ENCODE results near the gene NAALADL2. TPM values are rescaled to one million over a fixed set of nuclear protein-coding genes. Genes with fewer than 3 reads are reported as not detected.

NAALADL2 gene
- total and polyA plus RNA-seq, 2 donors (not counting 3 experiments of a cell fraction or from before 2014, with no cell fraction given), result 1.1 to 4.0 TPM

- dilution Hi-C loops (cut with MboI; ENCODE audit: extremely low pct_ligation_motif_present, low sequenced_read_pairs), result no loop called here
- no peak overlapping the region for H2AFZ ChIP-seq (ENCODE audit: low read depth, low read length)
- H3K9me1 ChIP-seq (replicated peaks; ENCODE audit: control insufficient read depth, extremely low read depth, insufficient read depth, low read length), result no peaks in the 10 kb centered on the region
- BruUV-seq (replicated peaks), result no TSS peak
- no peaks in the 10 kb centered on the region for H3K79me2 ChIP-seq (ENCODE audit: control insufficient read depth, insufficient read depth, low read length)
- H3K27me3 ChIP-seq (ENCODE audit: control insufficient read depth in 2 of 2, insufficient read depth in 2 of 2, low read length in 2 of 2), result no peaks in the 10 kb centered on the region
- H3K9ac ChIP-seq (replicated peaks; ENCODE audit: extremely low read depth, insufficient read depth, low read length), result no peak overlapping the region
- FAIRE-seq (no peak), DNase-seq (ENCODE audit: low read depth, low spot score) (no peak)
- H4K20me1 ChIP-seq (replicated peaks; ENCODE audit: control insufficient read depth, extremely low read depth, insufficient read depth, low read length), result no peaks in the 10 kb centered on the region
- H3K4me3 ChIP-seq (replicated peaks in 1 of 3; ENCODE audit: insufficient read depth in 1 of 3, low read depth in 1 of 3, low read length in 3 of 3), result no peak overlapping the region
- no peak overlapping the region for H3K27ac ChIP-seq (ENCODE audit: insufficient read depth, low read depth, low read length)
- intact Hi-C loops (cut with micrococcal nuclease), result no loop called here
- no peak overlapping the region for H3K4me2 ChIP-seq (ENCODE audit: insufficient read depth, low read length)
- H3K9me3 ChIP-seq (replicated peaks; ENCODE audit: control insufficient read depth, insufficient read depth, low read length), result no peaks in the 10 kb centered on the region
- ChIA-PET POLR2A (no interaction called here), CTCF (interaction anchor here (1.1 to 1.3 kb wide), 2 partner anchors 12 to 61 kb away, joined by 3 read pairs; no protein-coding TSS in a partner anchor)
- no peak for TF ChIP-seq POLR2AphosphoS5 (IDR thresholded peaks at IDR 0.05; ENCODE audit: insufficient read depth, low read depth, low read length)
- no peak for TF ChIP-seq JUN (IDR thresholded peaks at IDR 0.05; ENCODE audit: borderline replicate concordance, insufficient read depth, insufficient read length, low read depth)
- no peak for TF ChIP-seq MAX (IDR thresholded peaks at IDR 0.05; ENCODE audit: insufficient read depth, insufficient read length)
- TF ChIP-seq CTCF (IDR thresholded peaks at IDR 0.05; ENCODE audit: extremely low read depth in 1 of 2, insufficient read depth in 1 of 2, low read depth in 1 of 2, low read length in 2 of 2), result no peak
- no peak for TF ChIP-seq EZH2 (IDR thresholded peaks at IDR 0.05; ENCODE audit: borderline replicate concordance, low read depth, low read length, severe bottlenecking)
- TF ChIP-seq FOS (IDR thresholded peaks at IDR 0.05; ENCODE audit: borderline replicate concordance, insufficient read depth, low read length), result no peak
- no peak for TF ChIP-seq GATA2 (IDR thresholded peaks at IDR 0.05; ENCODE audit: insufficient read depth, insufficient read length, low read depth, low read length)
- no peak for TF ChIP-seq POLR2A (IDR thresholded peaks at IDR 0.05; ENCODE audit: low read depth, low read length)
- no peak for TF ChIP-seq MYC (IDR thresholded peaks at IDR 0.05; ENCODE audit: low read depth, low read length)
- H3K4me1 ChIP-seq (ENCODE audit: control insufficient read depth, extremely low read depth, insufficient read depth, low read length), result no peaks in the 10 kb centered on the region
- no peaks in the 10 kb centered on the region for H3K36me3 ChIP-seq (ENCODE audit: control insufficient read depth in 2 of 2, extremely low read depth in 1 of 2, insufficient read depth in 2 of 2, low read length in 2 of 2)
Measured at GRCh38 chr3:175378348-175378747, 519.2 kb downstream of the NAALADL2 start.

Measured in endothelial cell of umbilical vein (primary cell).